Parathyroid adenoma (tissue), 2 donors: ENCODE data around the gene ARAP2.

Experiments
- H2AFZ ChIP-seq: fragments of 300-600 bp; sonication (generic); one replicate; pipeline ENCODE4 v1.7.0; 2017; ENCODE audit warnings: antibody characterized with exemption, mild to moderate bottlenecking
- H3K27ac ChIP-seq: fragments of 300-600 bp; sonication (generic); one replicate; pipeline ENCODE4 v1.7.0; 2017
- H3K27me3 ChIP-seq: fragments of 300-600 bp; sonication (generic); one replicate; pipeline ENCODE4 v1.7.0; 2017; ENCODE audit warnings: low read length; ENCODE audit not compliant: control insufficient read depth, insufficient read depth
- H3K36me3 ChIP-seq: fragments of 300-600 bp; sonication (generic); one replicate; pipeline ENCODE4 v1.7.0; 2017; ENCODE audit warnings: low read length; ENCODE audit not compliant: control insufficient read depth, insufficient read depth
- H3K4me1 ChIP-seq: fragments of 300-600 bp; sonication (generic); one replicate; pipeline ENCODE4 v1.7.0; 2017; ENCODE audit warnings: control low read depth
- H3K4me2 ChIP-seq: fragments of 300-600 bp; sonication (generic); one replicate; pipeline ENCODE4 v1.7.0; 2017; ENCODE audit warnings: low read length
- H3K4me3 ChIP-seq: fragments of 300-600 bp; sonication (generic); one replicate; pipeline ENCODE4 v1.7.0; 2017; ENCODE audit warnings: low read depth, low read length
- H3K79me2 ChIP-seq: fragments of 300-600 bp; sonication (generic); one replicate; pipeline ENCODE4 v1.7.0; 2017; ENCODE audit warnings: control low read depth
- H3K9ac ChIP-seq: fragments of 300-600 bp; sonication (generic); one replicate; pipeline ENCODE4 v1.7.0; 2017; ENCODE audit warnings: mild to moderate bottlenecking
- H3K9me3 ChIP-seq: fragments of 300-600 bp; sonication (generic); one replicate; pipeline ENCODE4 v1.7.0; 2017; ENCODE audit warnings: low read length; ENCODE audit not compliant: control insufficient read depth
- CTCF ChIP-seq: fragments of 300-600 bp; sonication (generic); IDR thresholded peaks from one replicate; pipeline ENCODE4 v1.7.0; 2017; ENCODE audit warnings: antibody characterized with exemption, mild to moderate bottlenecking
- donor health status: primary hyperparathyroidism.

The ARAP2 gene

GRCh38 chr4:36206012-36206411 lies 38.3 kb downstream of the ARAP2 start:
- TF ChIP-seq CTCF = no peak
- no peak overlapping the region for H3K4me2 ChIP-seq
- H3K9me3 ChIP-seq = no peaks in the 10 kb centered on the region
- H3K27me3 ChIP-seq = no peaks in the 10 kb centered on the region
- H3K9ac ChIP-seq = no peak overlapping the region
- no peaks in the 10 kb centered on the region for H3K4me1 ChIP-seq
- no peak overlapping the region for H3K4me3 ChIP-seq
- no peaks in the 10 kb centered on the region for H3K79me2 ChIP-seq
- H3K36me3 ChIP-seq = no peaks in the 10 kb centered on the region
- no peak overlapping the region for H2AFZ ChIP-seq
- H3K27ac ChIP-seq = no peak overlapping the region

- Histone ChIP-seq H3K36me3 (no peaks in the 10 kb centered on the region), H3K4me2 (no peak overlapping the region), H3K27me3 (no peaks in the 10 kb centered on the region), H3K9me3 (no peaks in the 10 kb centered on the region), H3K79me2 (no peaks in the 10 kb centered on the region), H3K9ac (no peak overlapping the region), H2AFZ (no peak overlapping the region), H3K4me1 (no peaks in the 10 kb centered on the region), H3K27ac (no peak overlapping the region), H3K4me3 (no peak overlapping the region)
- no peak for TF ChIP-seq CTCF
Measured at GRCh38 chr4:36198861-36199260, 45.5 kb downstream of the ARAP2 start.

- no peak overlapping the region for H3K27ac ChIP-seq
- H3K4me1 ChIP-seq = no peaks in the 10 kb centered on the region
- no peak overlapping the region for H2AFZ ChIP-seq
- H3K27me3 ChIP-seq = no peaks in the 10 kb centered on the region
- no peaks in the 10 kb centered on the region for H3K9me3 ChIP-seq
- no peaks in the 10 kb centered on the region for H3K36me3 ChIP-seq
- no peaks in the 10 kb centered on the region for H3K79me2 ChIP-seq
- no peak overlapping the region for H3K4me2 ChIP-seq
- TF ChIP-seq CTCF = no peak
- no peak overlapping the region for H3K4me3 ChIP-seq
- H3K9ac ChIP-seq = no peak overlapping the region
Measured at GRCh38 chr4:36198068-36198808, 46.1 kb downstream of the ARAP2 start.

GRCh38 chr4:36197501-36197900 lies 46.8 kb downstream of the ARAP2 start:
- Histone ChIP-seq H3K27ac (no peak overlapping the region), H3K36me3 (no peaks in the 10 kb centered on the region), H3K4me3 (no peak overlapping the region), H3K9me3 (no peaks in the 10 kb centered on the region), H3K4me2 (no peak overlapping the region), H3K4me1 (no peaks in the 10 kb centered on the region), H2AFZ (no peak overlapping the region), H3K27me3 (no peaks in the 10 kb centered on the region), H3K9ac (no peak overlapping the region), H3K79me2 (no peaks in the 10 kb centered on the region)
- no peak for TF ChIP-seq CTCF
